Endothelial cell of umbilical vein (primary cell): ENCODE data around the gene GPR75. TPM values are rescaled to one million over a fixed set of nuclear protein-coding genes. Genes with fewer than 3 reads are reported as not detected.

Experiments used
- BruUV-seq: library from RNA; stranded (reverse); fragments of 400-500 nt; replicated peaks from 2 replicates; lab custom pipeline; 2021; lab: Mats Ljungman, UMichigan
- CTCF ChIA-PET: fragments of 300-600, 350-600 bp; sonication (Branson Sonifier 250); formaldehyde crosslinking; loops from one replicate; lab custom pipeline; 2021; ENCODE audit warnings: antibody characterized with exemption, inconsistent platforms; lab: Charles Lee
- POLR2A ChIA-PET: fragments of 300-600, 350-600 bp; sonication (Branson Sonifier 250); formaldehyde crosslinking; loops from one replicate; lab custom pipeline; 2021; ENCODE audit warnings: antibody characterized with exemption, inconsistent platforms; lab: Charles Lee
- DNase-seq: peaks from one replicate; pipeline ENCODE4 v3.0.0-alpha.2; 2011; ENCODE audit warnings: low read depth, low spot score
- FAIRE-seq: peaks from 2 replicates; lab custom pipeline; 2011; peaks lifted over from hg19 to GRCh38; lab: Jason Lieb, UNC
- H2AFZ ChIP-seq: 2 replicates; pipeline ENCODE4 v1.6.0; 2012; ENCODE audit warnings: low read depth, low read length, control low read depth, inconsistent platforms
- H3K27ac ChIP-seq: 2 replicates; pipeline ENCODE4 v1.5.1; 2011; ENCODE audit warnings: low read depth, mild to moderate bottlenecking, control low read depth, low read length, moderate library complexity; ENCODE audit not compliant: insufficient read depth
- H3K27me3 ChIP-seq, 2 experiments: 2 replicates each; pipeline versions ENCODE4 v1.6.0 to v1.6.1; 2011; ENCODE audit warnings: low read length in 2 of 2, mixed read lengths in 1 of 2; ENCODE audit not compliant: control insufficient read depth in 2 of 2, insufficient read depth in 2 of 2
- H3K36me3 ChIP-seq, 2 experiments: 2 replicates in 1 of 2; 3 replicates in 1 of 2; pipeline ENCODE4 v1.5.1; 2011; ENCODE audit warnings: low read length in 2 of 2, mild to moderate bottlenecking in 1 of 2, moderate library complexity in 1 of 2; ENCODE audit not compliant: control insufficient read depth in 2 of 2, insufficient read depth in 2 of 2; ENCODE audit errors: extremely low read depth in 1 of 2
- H3K4me1 ChIP-seq: 3 replicates; pipeline ENCODE4 v1.5.1; 2011; ENCODE audit warnings: mild to moderate bottlenecking, low read length; ENCODE audit not compliant: control insufficient read depth, insufficient read depth; ENCODE audit errors: extremely low read depth
- H3K4me2 ChIP-seq: 2 replicates; pipeline ENCODE4 v1.6.1; 2011; ENCODE audit warnings: low read length, control low read depth, mixed read lengths; ENCODE audit not compliant: insufficient read depth
- H3K4me3 ChIP-seq, 3 experiments: fragments of 200-600 bp in 1 of 3; sonication (generic), shearing (Covaris generic) in 1 of 3; replicated peaks in 1 of 3; 2 replicates each; pipeline ENCODE4 v1.5.1; 2011 to 2016; ENCODE audit warnings: control low read depth in 3 of 3, low read length in 3 of 3, mild to moderate bottlenecking in 2 of 3, inconsistent platforms in 1 of 3, low read depth in 1 of 3, moderate library complexity in 1 of 3; ENCODE audit not compliant: insufficient read depth in 1 of 3
- H3K79me2 ChIP-seq: 2 replicates; pipeline ENCODE4 v1.6.0; 2012; ENCODE audit warnings: low read length, inconsistent platforms; ENCODE audit not compliant: control insufficient read depth, insufficient read depth
- H3K9ac ChIP-seq: replicated peaks from 2 replicates; pipeline ENCODE3; 2011; ENCODE audit warnings: low read length, control low read depth; ENCODE audit not compliant: insufficient read depth; ENCODE audit errors: extremely low read depth
- H3K9me1 ChIP-seq: replicated peaks from 3 replicates; pipeline ENCODE4 v1.6.0; 2011; ENCODE audit warnings: mild to moderate bottlenecking, low read length; ENCODE audit not compliant: control insufficient read depth, insufficient read depth; ENCODE audit errors: extremely low read depth
- H3K9me3 ChIP-seq: replicated peaks from 2 replicates; pipeline ENCODE4 v1.5.1; 2012; ENCODE audit warnings: low read length, inconsistent platforms; ENCODE audit not compliant: control insufficient read depth, insufficient read depth
- H4K20me1 ChIP-seq: replicated peaks from 2 replicates; pipeline ENCODE3; 2011; ENCODE audit warnings: mild to moderate bottlenecking, low read length; ENCODE audit not compliant: control insufficient read depth, insufficient read depth; ENCODE audit errors: extremely low read depth
- CTCF ChIP-seq, 2 donors: IDR thresholded peaks; 1 replicate in 1 of 2; 2 replicates in 1 of 2; pipeline ENCODE4 v1.5.1; 2011; ENCODE audit warnings: low read length in 2 of 2, mild to moderate bottlenecking in 2 of 2, moderate library complexity in 2 of 2, control low read depth in 1 of 2, inconsistent platforms in 1 of 2, low read depth in 1 of 2; ENCODE audit not compliant: insufficient read depth in 1 of 2; ENCODE audit errors: extremely low read depth in 1 of 2
- EZH2 ChIP-seq: IDR thresholded peaks from 2 replicates; pipeline ENCODE4 v1.6.1; 2012; ENCODE audit warnings: borderline replicate concordance, low read depth, mild to moderate bottlenecking, moderate library complexity, low read length, inconsistent platforms; ENCODE audit not compliant: severe bottlenecking
- FOS ChIP-seq: IDR thresholded peaks from 2 replicates; pipeline ENCODE4 v1.6.1; 2011; ENCODE audit warnings: mild to moderate bottlenecking, low read length, moderate library complexity, borderline replicate concordance; ENCODE audit not compliant: insufficient read depth
- GATA2 ChIP-seq: IDR thresholded peaks from 2 replicates; pipeline ENCODE4 v1.7.0; 2011; ENCODE audit warnings: low read depth, mild to moderate bottlenecking, moderate library complexity, mixed read lengths, low read length; ENCODE audit not compliant: insufficient read length, insufficient read depth
- JUN ChIP-seq: IDR thresholded peaks from 2 replicates; pipeline ENCODE4 v1.6.1; 2011; ENCODE audit warnings: borderline replicate concordance, low read depth; ENCODE audit not compliant: insufficient read length, insufficient read depth
- MAX ChIP-seq: IDR thresholded peaks from 2 replicates; pipeline ENCODE4 v1.6.1; 2011; ENCODE audit not compliant: insufficient read depth, insufficient read length
- MYC ChIP-seq: IDR thresholded peaks from one replicate; pipeline ENCODE4 v1.6.1; 2011; ENCODE audit warnings: mild to moderate bottlenecking, low read depth, low read length
- POLR2A ChIP-seq: IDR thresholded peaks from 2 replicates; pipeline ENCODE4 v1.6.1; 2012; ENCODE audit warnings: low read depth, mild to moderate bottlenecking, control low read depth, low read length
- POLR2AphosphoS5 ChIP-seq: IDR thresholded peaks from 2 replicates; pipeline ENCODE4 v1.6.1; 2012; ENCODE audit warnings: low read depth, mild to moderate bottlenecking, control low read depth, low read length, moderate library complexity; ENCODE audit not compliant: insufficient read depth
- dilution Hi-C: fragments of 300-500 bp; cut with MboI; formaldehyde crosslinking; loops from one replicate; pipeline ENCODE4 v1.15.0; 2019; ENCODE audit warnings: low sequenced_read_pairs; ENCODE audit not compliant: extremely low pct_ligation_motif_present
- intact Hi-C: fragments of 100-400 bp; cut with micrococcal nuclease; formaldehyde crosslinking; loops from one replicate; pipeline ENCODE4 v1.10.0; 2022
- polyA plus RNA-seq, 4 experiments: library from polyadenylated mRNA; depleted of rRNA in 3 of 4; stranded (reverse) in 3 of 4; unstranded in 1 of 4; fragments of >200 nt; gene quantifications; 2 replicates each; pipeline versions ENCODE4 v1.2.1 to v1.2.3, GENCODE V29; 2011 to 2012; ENCODE audit warnings: missing spikeins in 1 of 4
- total RNA-seq: library from RNA; stranded (reverse); gene quantifications from 2 replicates; pipeline ENCODE4 v1.2.3, GENCODE V29; 2021

The GPR75 gene
- total and polyA plus RNA-seq, 2 donors (not counting 3 experiments of a cell fraction or from before 2014, with no cell fraction given) = 4.4 to 4.7 TPM

GRCh38 chr2:53861824-53862223, 2.1 kb upstream of the GPR75 start:
- Histone ChIP-seq H3K27ac (no peak overlapping the region), H3K9me3 (no peaks in the 10 kb centered on the region), H3K4me3 (no peak overlapping the region), H3K27me3 (no peaks in the 10 kb centered on the region), H3K9ac (no peak overlapping the region), H4K20me1 (no peaks in the 10 kb centered on the region), H3K9me1 (no peaks in the 10 kb centered on the region), H3K79me2 (no peaks in the 10 kb centered on the region), H3K4me2 (no peak overlapping the region), H2AFZ (no peak overlapping the region), H3K4me1 (no peaks in the 10 kb centered on the region), H3K36me3 (peaks cover 7 to 12% of the 10 kb centered on the region in 2 experiments)
- ChIA-PET CTCF (interaction anchor here (1.1 kb wide), 1 partner anchor 41 kb away, joined by 3 read pairs; no protein-coding TSS in a partner anchor), POLR2A (no interaction called here)
- TF ChIP-seq EZH2 = no peak
- no peak for TF ChIP-seq CTCF (IDR thresholded peaks at IDR 0.05; ENCODE audit: extremely low read depth in 1 of 2, insufficient read depth in 1 of 2, low read depth in 1 of 2, low read length in 2 of 2)
- TF ChIP-seq POLR2A = no peak
- no peak for TF ChIP-seq POLR2AphosphoS5
- no peak for TF ChIP-seq GATA2
- no peak for TF ChIP-seq JUN
- TF ChIP-seq MAX = no peak
- no peak for TF ChIP-seq MYC
- no peak for TF ChIP-seq FOS
- BruUV-seq = no TSS peak
- FAIRE-seq (no peak), DNase-seq (no peak)
- dilution Hi-C loops = no loop called here
- intact Hi-C loops = no loop called here
